Endothelial cell of umbilical vein (primary cell): ENCODE results near the gene CPB2. TPM values are rescaled to one million over a fixed set of nuclear protein-coding genes. Genes with fewer than 3 reads are reported as not detected.

Experiments used
- BruUV-seq: library from RNA; stranded (reverse); fragments of 400-500 nt; replicated peaks from 2 replicates; lab custom pipeline; 2021; lab: Mats Ljungman, UMichigan
- CTCF ChIA-PET: fragments of 300-600, 350-600 bp; sonication (Branson Sonifier 250); formaldehyde crosslinking; loops from one replicate; lab custom pipeline; 2021; ENCODE audit warnings: antibody characterized with exemption, inconsistent platforms; lab: Charles Lee
- POLR2A ChIA-PET: fragments of 300-600, 350-600 bp; sonication (Branson Sonifier 250); formaldehyde crosslinking; loops from one replicate; lab custom pipeline; 2021; ENCODE audit warnings: antibody characterized with exemption, inconsistent platforms; lab: Charles Lee
- DNase-seq: peaks from one replicate; pipeline ENCODE4 v3.0.0-alpha.2; 2011; ENCODE audit warnings: low read depth, low spot score
- FAIRE-seq: peaks from 2 replicates; lab custom pipeline; 2011; peaks lifted over from hg19 to GRCh38; lab: Jason Lieb, UNC
- H2AFZ ChIP-seq: 2 replicates; pipeline ENCODE4 v1.6.0; 2012; ENCODE audit warnings: low read depth, low read length, control low read depth, inconsistent platforms
- H3K27ac ChIP-seq: 2 replicates; pipeline ENCODE4 v1.5.1; 2011; ENCODE audit warnings: low read depth, mild to moderate bottlenecking, control low read depth, low read length, moderate library complexity; ENCODE audit not compliant: insufficient read depth
- H3K27me3 ChIP-seq, 2 experiments: 2 replicates each; pipeline versions ENCODE4 v1.6.0 to v1.6.1; 2011; ENCODE audit warnings: low read length in 2 of 2, mixed read lengths in 1 of 2; ENCODE audit not compliant: control insufficient read depth in 2 of 2, insufficient read depth in 2 of 2
- H3K36me3 ChIP-seq, 2 experiments: 2 replicates in 1 of 2; 3 replicates in 1 of 2; pipeline ENCODE4 v1.5.1; 2011; ENCODE audit warnings: low read length in 2 of 2, mild to moderate bottlenecking in 1 of 2, moderate library complexity in 1 of 2; ENCODE audit not compliant: control insufficient read depth in 2 of 2, insufficient read depth in 2 of 2; ENCODE audit errors: extremely low read depth in 1 of 2
- H3K4me1 ChIP-seq: 3 replicates; pipeline ENCODE4 v1.5.1; 2011; ENCODE audit warnings: mild to moderate bottlenecking, low read length; ENCODE audit not compliant: control insufficient read depth, insufficient read depth; ENCODE audit errors: extremely low read depth
- H3K4me2 ChIP-seq: 2 replicates; pipeline ENCODE4 v1.6.1; 2011; ENCODE audit warnings: low read length, control low read depth, mixed read lengths; ENCODE audit not compliant: insufficient read depth
- H3K4me3 ChIP-seq, 3 experiments: fragments of 200-600 bp in 1 of 3; sonication (generic), shearing (Covaris generic) in 1 of 3; replicated peaks in 1 of 3; 2 replicates each; pipeline ENCODE4 v1.5.1; 2011 to 2016; ENCODE audit warnings: control low read depth in 3 of 3, low read length in 3 of 3, mild to moderate bottlenecking in 2 of 3, inconsistent platforms in 1 of 3, low read depth in 1 of 3, moderate library complexity in 1 of 3; ENCODE audit not compliant: insufficient read depth in 1 of 3
- H3K79me2 ChIP-seq: 2 replicates; pipeline ENCODE4 v1.6.0; 2012; ENCODE audit warnings: low read length, inconsistent platforms; ENCODE audit not compliant: control insufficient read depth, insufficient read depth
- H3K9ac ChIP-seq: replicated peaks from 2 replicates; pipeline ENCODE3; 2011; ENCODE audit warnings: low read length, control low read depth; ENCODE audit not compliant: insufficient read depth; ENCODE audit errors: extremely low read depth
- H3K9me1 ChIP-seq: replicated peaks from 3 replicates; pipeline ENCODE4 v1.6.0; 2011; ENCODE audit warnings: mild to moderate bottlenecking, low read length; ENCODE audit not compliant: control insufficient read depth, insufficient read depth; ENCODE audit errors: extremely low read depth
- H3K9me3 ChIP-seq: replicated peaks from 2 replicates; pipeline ENCODE4 v1.5.1; 2012; ENCODE audit warnings: low read length, inconsistent platforms; ENCODE audit not compliant: control insufficient read depth, insufficient read depth
- H4K20me1 ChIP-seq: replicated peaks from 2 replicates; pipeline ENCODE3; 2011; ENCODE audit warnings: mild to moderate bottlenecking, low read length; ENCODE audit not compliant: control insufficient read depth, insufficient read depth; ENCODE audit errors: extremely low read depth
- FOS ChIP-seq: IDR thresholded peaks from 2 replicates; pipeline ENCODE4 v1.6.1; 2011; ENCODE audit warnings: mild to moderate bottlenecking, low read length, moderate library complexity, borderline replicate concordance; ENCODE audit not compliant: insufficient read depth
- JUN ChIP-seq: IDR thresholded peaks from 2 replicates; pipeline ENCODE4 v1.6.1; 2011; ENCODE audit warnings: borderline replicate concordance, low read depth; ENCODE audit not compliant: insufficient read length, insufficient read depth
- dilution Hi-C: fragments of 300-500 bp; cut with MboI; formaldehyde crosslinking; loops from one replicate; pipeline ENCODE4 v1.15.0; 2019; ENCODE audit warnings: low sequenced_read_pairs; ENCODE audit not compliant: extremely low pct_ligation_motif_present
- intact Hi-C: fragments of 100-400 bp; cut with micrococcal nuclease; formaldehyde crosslinking; loops from one replicate; pipeline ENCODE4 v1.10.0; 2022
- polyA plus RNA-seq, 4 experiments: library from polyadenylated mRNA; depleted of rRNA in 3 of 4; stranded (reverse) in 3 of 4; unstranded in 1 of 4; fragments of >200 nt; gene quantifications; 2 replicates each; pipeline versions ENCODE4 v1.2.1 to v1.2.3, GENCODE V29; 2011 to 2012; ENCODE audit warnings: missing spikeins in 1 of 4
- total RNA-seq: library from RNA; stranded (reverse); gene quantifications from 2 replicates; pipeline ENCODE4 v1.2.3, GENCODE V29; 2021
- TF ChIP-seq, protein P1 (sequence below): IDR thresholded peaks from 2 replicates; pipeline ENCODE4 v1.6.1; 2011; ENCODE audit not compliant: insufficient read depth, insufficient read length
- TF ChIP-seq, protein P2 (sequence below), 2 donors: IDR thresholded peaks; 1 replicate in 1 of 2; 2 replicates in 1 of 2; pipeline ENCODE4 v1.5.1; 2011; ENCODE audit warnings: low read length in 2 of 2, mild to moderate bottlenecking in 2 of 2, moderate library complexity in 2 of 2, control low read depth in 1 of 2, inconsistent platforms in 1 of 2, low read depth in 1 of 2; ENCODE audit not compliant: insufficient read depth in 1 of 2; ENCODE audit errors: extremely low read depth in 1 of 2

CPB2 gene
- total and polyA plus RNA-seq, 2 donors (not counting 3 experiments of a cell fraction or from before 2014, with no cell fraction given) = not detected

- no peak for FAIRE-seq
- TF ChIP-seq, protein P1, sequence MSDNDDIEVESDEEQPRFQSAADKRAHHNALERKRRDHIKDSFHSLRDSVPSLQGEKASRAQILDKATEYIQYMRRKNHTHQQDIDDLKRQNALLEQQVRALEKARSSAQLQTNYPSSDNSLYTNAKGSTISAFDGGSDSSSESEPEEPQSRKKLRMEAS = no peak
- TF ChIP-seq FOS (no peak), JUN (no peak)
- TF ChIP-seq, protein P2, sequence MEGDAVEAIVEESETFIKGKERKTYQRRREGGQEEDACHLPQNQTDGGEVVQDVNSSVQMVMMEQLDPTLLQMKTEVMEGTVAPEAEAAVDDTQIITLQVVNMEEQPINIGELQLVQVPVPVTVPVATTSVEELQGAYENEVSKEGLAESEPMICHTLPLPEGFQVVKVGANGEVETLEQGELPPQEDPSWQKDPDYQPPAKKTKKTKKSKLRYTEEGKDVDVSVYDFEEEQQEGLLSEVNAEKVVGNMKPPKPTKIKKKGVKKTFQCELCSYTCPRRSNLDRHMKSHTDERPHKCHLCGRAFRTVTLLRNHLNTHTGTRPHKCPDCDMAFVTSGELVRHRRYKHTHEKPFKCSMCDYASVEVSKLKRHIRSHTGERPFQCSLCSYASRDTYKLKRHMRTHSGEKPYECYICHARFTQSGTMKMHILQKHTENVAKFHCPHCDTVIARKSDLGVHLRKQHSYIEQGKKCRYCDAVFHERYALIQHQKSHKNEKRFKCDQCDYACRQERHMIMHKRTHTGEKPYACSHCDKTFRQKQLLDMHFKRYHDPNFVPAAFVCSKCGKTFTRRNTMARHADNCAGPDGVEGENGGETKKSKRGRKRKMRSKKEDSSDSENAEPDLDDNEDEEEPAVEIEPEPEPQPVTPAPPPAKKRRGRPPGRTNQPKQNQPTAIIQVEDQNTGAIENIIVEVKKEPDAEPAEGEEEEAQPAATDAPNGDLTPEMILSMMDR (IDR thresholded peaks at IDR 0.05; ENCODE audit: extremely low read depth in 1 of 2, insufficient read depth in 1 of 2, low read depth in 1 of 2, low read length in 2 of 2) = no peak
- CTCF ChIA-PET = no interaction called here
Observed at GRCh38 chr13:46004491-46004890, 100.3 kb downstream of the CPB2 start.

More at GRCh38 chr13:46004491-46004890, 100.3 kb downstream of the CPB2 start:
- Histone ChIP-seq H3K9me1 (no peaks in the 10 kb centered on the region), H3K9ac (no peak overlapping the region), H3K27me3 (no peaks in the 10 kb centered on the region), H3K4me3 (no peak overlapping the region), H2AFZ (no peak overlapping the region), H3K9me3 (no peaks in the 10 kb centered on the region), H3K79me2 (no peaks in the 10 kb centered on the region), H3K4me2 (no peak overlapping the region), H3K27ac (no peak overlapping the region), H4K20me1 (no peaks in the 10 kb centered on the region), H3K4me1 (no peaks in the 10 kb centered on the region), H3K36me3 (peaks cover 5 to 9% of the 10 kb centered on the region in 2 experiments)
- POLR2A ChIA-PET = no interaction called here
- BruUV-seq = no TSS peak
- DNase-seq = no peak
- dilution Hi-C loops (no loop called here), intact Hi-C loops (no loop called here)

Other genes with a start within 250 kb of the CPB2 start
- 32.0 and 36.6 TPM in 2 replicates for gene ZC3H13, start 52.3 kb downstream of the CPB2 start, total RNA-seq
- gene ZC3H13, start 52.3 kb downstream of the CPB2 start, polyA plus RNA-seq = 2.5 and 3.8 TPM in 2 replicates
- gene LCP1, start 77.1 kb upstream of the CPB2 start, total RNA-seq = 0.14 and 0.38 TPM in 2 replicates
- 0.08 and 0.18 TPM in 2 replicates for gene LCP1, start 77.1 kb upstream of the CPB2 start, polyA plus RNA-seq
- gene LRRC63, start 106.9 kb upstream of the CPB2 start, total RNA-seq = not detected in 2 replicates
- 0.04 TPM in 1 of 2 replicates, not detected in the other for gene LRRC63, start 106.9 kb upstream of the CPB2 start, polyA plus RNA-seq